Measurements from ENCODE around the gene SRBD1. TPM values are rescaled to one million over a fixed set of nuclear protein-coding genes. Genes with fewer than 3 reads are reported as not detected.

The SRBD1 gene
- total RNA-seq, 1 donor from 2014 or later = 13.8 TPM

- Mint-ChIP-seq H3K4me1 (ENCODE audit: unreplicated experiment) (peaks cover 53% of the 10 kb centered on the region), H3K27me3 (ENCODE audit: unreplicated experiment) (no peaks in the 10 kb centered on the region), H3K36me3 (ENCODE audit: unreplicated experiment) (peaks cover 6% of the 10 kb centered on the region), H3K9me3 (ENCODE audit: unreplicated experiment) (no peaks in the 10 kb centered on the region), H3K4me3 (ENCODE audit: unreplicated experiment) (no peak overlapping the region), H3K27ac (ENCODE audit: unreplicated experiment) (peak overlapping the region; percentile 68)
- DNase-seq (ENCODE audit: extremely low spot score, unreplicated experiment) = no peak
- TF ChIP-seq, protein P1, sequence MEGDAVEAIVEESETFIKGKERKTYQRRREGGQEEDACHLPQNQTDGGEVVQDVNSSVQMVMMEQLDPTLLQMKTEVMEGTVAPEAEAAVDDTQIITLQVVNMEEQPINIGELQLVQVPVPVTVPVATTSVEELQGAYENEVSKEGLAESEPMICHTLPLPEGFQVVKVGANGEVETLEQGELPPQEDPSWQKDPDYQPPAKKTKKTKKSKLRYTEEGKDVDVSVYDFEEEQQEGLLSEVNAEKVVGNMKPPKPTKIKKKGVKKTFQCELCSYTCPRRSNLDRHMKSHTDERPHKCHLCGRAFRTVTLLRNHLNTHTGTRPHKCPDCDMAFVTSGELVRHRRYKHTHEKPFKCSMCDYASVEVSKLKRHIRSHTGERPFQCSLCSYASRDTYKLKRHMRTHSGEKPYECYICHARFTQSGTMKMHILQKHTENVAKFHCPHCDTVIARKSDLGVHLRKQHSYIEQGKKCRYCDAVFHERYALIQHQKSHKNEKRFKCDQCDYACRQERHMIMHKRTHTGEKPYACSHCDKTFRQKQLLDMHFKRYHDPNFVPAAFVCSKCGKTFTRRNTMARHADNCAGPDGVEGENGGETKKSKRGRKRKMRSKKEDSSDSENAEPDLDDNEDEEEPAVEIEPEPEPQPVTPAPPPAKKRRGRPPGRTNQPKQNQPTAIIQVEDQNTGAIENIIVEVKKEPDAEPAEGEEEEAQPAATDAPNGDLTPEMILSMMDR (IDR thresholded peaks at IDR 0.05) = no peak
Measured at GRCh38 chr2:45466053-45466452, 145.0 kb downstream of the SRBD1 start.

GRCh38 chr2:45460825-45461224, 150.2 kb downstream of the SRBD1 start:
- Mint-ChIP-seq H3K4me3 (ENCODE audit: unreplicated experiment) (no peak overlapping the region), H3K36me3 (ENCODE audit: unreplicated experiment) (peaks cover 18% of the 10 kb centered on the region)
- no peak for DNase-seq (ENCODE audit: extremely low spot score, unreplicated experiment)

GRCh38 chr2:45459860-45460259, 151.2 kb downstream of the SRBD1 start:
- Mint-ChIP-seq H3K4me1 (ENCODE audit: unreplicated experiment) (peaks cover 48% of the 10 kb centered on the region), H3K36me3 (ENCODE audit: unreplicated experiment) (peaks cover 18% of the 10 kb centered on the region), H3K27me3 (ENCODE audit: unreplicated experiment) (no peaks in the 10 kb centered on the region), H3K4me3 (ENCODE audit: unreplicated experiment) (no peak overlapping the region), H3K27ac (ENCODE audit: unreplicated experiment) (no peak overlapping the region), H3K9me3 (ENCODE audit: unreplicated experiment) (no peaks in the 10 kb centered on the region)
- TF ChIP-seq, protein P1 (IDR thresholded peaks at IDR 0.05) = no peak
- DNase-seq (ENCODE audit: extremely low spot score, unreplicated experiment) = no peak

More at GRCh38 chr2:45460825-45461224, 150.2 kb downstream of the SRBD1 start:
- Mint-ChIP-seq H3K9me3 (ENCODE audit: unreplicated experiment) (no peaks in the 10 kb centered on the region), H3K27ac (ENCODE audit: unreplicated experiment) (no peak overlapping the region), H3K27me3 (ENCODE audit: unreplicated experiment) (no peaks in the 10 kb centered on the region), H3K4me1 (ENCODE audit: unreplicated experiment) (peaks cover 43% of the 10 kb centered on the region)
- TF ChIP-seq, protein P1 (IDR thresholded peaks at IDR 0.05) = no peak

- H3K9me3 Mint-ChIP-seq (ENCODE audit: unreplicated experiment) = no peaks in the 10 kb centered on the region
- peak overlapping the region; percentile 67 for H3K27ac Mint-ChIP-seq (ENCODE audit: unreplicated experiment)
- H3K27me3 Mint-ChIP-seq (ENCODE audit: unreplicated experiment) = no peaks in the 10 kb centered on the region
- H3K36me3 Mint-ChIP-seq (ENCODE audit: unreplicated experiment) = peaks cover 18% of the 10 kb centered on the region
- peaks cover 52% of the 10 kb centered on the region for H3K4me1 Mint-ChIP-seq (ENCODE audit: unreplicated experiment)
- no peak for DNase-seq (ENCODE audit: extremely low spot score, unreplicated experiment)
- no peak overlapping the region for H3K4me3 Mint-ChIP-seq (ENCODE audit: unreplicated experiment)
- TF ChIP-seq, protein P1 (IDR thresholded peaks at IDR 0.05) = no peak
Measured at GRCh38 chr2:45458909-45459563, 152.0 kb downstream of the SRBD1 start.

GRCh38 chr2:45457211-45457945, 153.7 kb downstream of the SRBD1 start:
- DNase-seq (ENCODE audit: extremely low spot score, unreplicated experiment) = no peak
- Mint-ChIP-seq H3K4me1 (ENCODE audit: unreplicated experiment) (peaks cover 61% of the 10 kb centered on the region), H3K27ac (ENCODE audit: unreplicated experiment) (no peak overlapping the region)

More at GRCh38 chr2:45457211-45457945, 153.7 kb downstream of the SRBD1 start:
- Mint-ChIP-seq H3K27me3 (ENCODE audit: unreplicated experiment) (no peaks in the 10 kb centered on the region), H3K9me3 (ENCODE audit: unreplicated experiment) (no peaks in the 10 kb centered on the region), H3K36me3 (ENCODE audit: unreplicated experiment) (peaks cover 18% of the 10 kb centered on the region), H3K4me3 (ENCODE audit: unreplicated experiment) (no peak overlapping the region)
- TF ChIP-seq, protein P1 (IDR thresholded peaks at IDR 0.05) = no peak

Measured in osteocyte (in vitro differentiated cells).